GM15510 (cell line): ENCODE results near the gene IL2RA.

Source experiments
- POLR2A ChIP-seq: IDR thresholded peaks from 3 replicates; pipeline ENCODE4 v1.6.1; 2011; ENCODE audit warnings: borderline replicate concordance; ENCODE audit not compliant: insufficient read length; ENCODE audit errors: extremely low read depth

Gene IL2RA

GRCh38 chr10:6089334-6090219 is 27.4 kb upstream of the IL2RA start:
- no peak for TF ChIP-seq POLR2A

- peak; percentile 89 for TF ChIP-seq POLR2A
Observed at GRCh38 chr10:6088721-6089333, 26.7 kb upstream of the IL2RA start, which contains the start of gene RBM17. Gene RBM17 (plus strand): TSS chr10:6089034. CDS start chr10:6097066, 8,032 bp downstream.

- TF ChIP-seq POLR2A, result no peak
Observed at GRCh38 chr10:6086375-6087233, 24.4 kb upstream of the IL2RA start.

DNA sequence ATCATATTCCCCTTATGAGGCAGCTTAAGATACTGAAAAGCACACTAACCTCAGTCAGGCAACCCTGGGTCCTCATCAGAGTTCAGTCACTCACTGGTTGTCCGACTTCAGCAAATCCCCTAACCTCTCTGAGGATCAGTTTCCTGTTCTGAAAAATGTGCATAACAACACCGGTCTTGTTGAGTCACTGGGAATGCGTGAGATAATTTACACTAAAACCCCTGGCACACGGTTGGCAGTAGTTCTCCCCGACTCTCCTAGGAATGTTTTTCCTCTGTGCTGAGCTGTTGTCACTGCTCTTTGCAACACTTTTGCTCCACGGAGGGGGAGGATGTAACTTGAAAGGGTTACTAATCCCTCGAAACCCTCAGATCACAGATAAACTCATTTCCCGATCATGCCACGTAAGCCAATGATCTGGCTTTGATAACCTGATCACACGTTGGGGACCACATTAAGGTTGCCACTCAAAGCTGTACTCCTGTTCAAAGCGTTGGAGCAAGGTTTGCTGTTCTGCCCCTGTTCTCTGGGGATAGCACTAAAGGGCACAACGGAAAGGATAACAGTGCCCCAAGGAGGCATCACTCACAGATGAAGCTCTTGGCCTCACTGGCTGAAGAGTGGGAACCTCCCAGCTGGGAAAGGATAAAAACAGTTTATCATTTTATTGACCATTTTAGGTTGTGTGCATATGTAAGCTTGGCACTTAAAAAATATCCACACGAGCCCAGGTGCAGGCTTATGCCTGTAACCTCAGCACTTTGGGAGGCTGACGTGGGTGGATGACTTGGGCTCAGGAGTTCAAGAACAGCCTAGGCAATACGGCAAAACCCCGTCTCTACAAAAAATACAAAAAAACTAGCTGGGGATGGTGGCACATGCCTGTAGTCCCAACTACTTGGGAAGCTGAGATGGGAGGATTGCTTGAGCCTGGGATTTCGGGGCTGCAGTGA is 21.6 kb upstream of the IL2RA start:
- no peak for TF ChIP-seq POLR2A

DNA sequence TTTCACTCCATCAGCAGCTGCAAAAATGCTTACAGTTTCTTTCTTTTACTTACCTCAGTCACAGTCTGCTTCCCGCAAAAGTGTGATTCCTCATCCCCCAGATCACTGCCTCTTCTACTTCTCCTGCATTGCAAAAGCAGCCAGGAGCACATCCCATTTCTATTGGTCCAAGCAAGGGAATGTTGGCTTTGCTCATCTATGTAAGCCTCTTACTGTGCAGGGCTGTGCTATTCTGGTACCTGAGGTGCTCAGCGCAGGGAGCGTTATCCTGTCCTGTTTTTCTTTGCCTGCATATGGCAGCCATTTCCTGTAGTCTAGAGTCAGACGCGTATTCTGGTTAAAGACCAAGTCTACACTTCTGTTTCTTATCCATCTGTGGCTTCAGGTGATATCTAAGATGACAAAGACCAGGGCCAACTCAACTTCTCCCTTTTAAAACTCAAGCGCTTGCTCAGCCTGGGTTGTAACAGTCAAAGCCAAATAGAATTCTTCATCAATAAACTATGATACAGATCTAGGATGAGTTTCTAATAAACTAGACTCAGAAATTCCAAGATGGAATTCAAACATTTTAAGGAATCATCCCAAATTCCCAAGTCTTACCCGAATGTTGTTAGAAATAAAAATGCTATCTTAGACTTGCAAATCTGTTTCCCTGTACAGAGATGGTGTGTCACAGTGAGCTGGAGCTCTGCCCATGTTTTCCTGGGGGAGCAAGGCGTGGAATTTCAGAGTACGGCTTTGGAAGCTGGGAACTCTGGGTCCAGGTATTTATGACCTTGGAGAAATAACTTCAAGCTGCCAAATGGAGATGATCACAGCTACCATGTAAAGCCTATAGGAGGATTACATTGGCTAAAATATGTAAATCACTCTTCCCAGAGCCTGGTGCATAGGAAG is 20.6 kb upstream of the IL2RA start:
- no peak for TF ChIP-seq POLR2A

GRCh38 chr10:6080417-6080973 is 18.3 kb upstream of the IL2RA start:
- TF ChIP-seq POLR2A, result no peak

- no peak for TF ChIP-seq POLR2A
Observed at GRCh38 chr10:6079044-6079443, 16.9 kb upstream of the IL2RA start.

- no peak for TF ChIP-seq POLR2A
Observed at GRCh38 chr10:6077071-6077675, 15.0 kb upstream of the IL2RA start.

GRCh38 chr10:6074489-6075301 is 12.5 kb upstream of the IL2RA start:
- no peak for TF ChIP-seq POLR2A

GRCh38 chr10:6072215-6072934 is 10.2 kb upstream of the IL2RA start:
- TF ChIP-seq POLR2A, result no peak

GRCh38 chr10:6071181-6072175 is 9.3 kb upstream of the IL2RA start:
- TF ChIP-seq POLR2A, result no peak
